Sigmoid colon (tissue), 7 donors: Measurements from ENCODE around the gene ARHGEF7. TPM values are rescaled to one million over a fixed set of nuclear protein-coding genes. Genes with fewer than 3 reads are reported as not detected.

Experiments used
- DNase-seq: peaks from one replicate; pipeline ENCODE4 v3.0.0-alpha.2; 2019
- H3K27ac ChIP-seq, 4 donors: fragments of 200-600 bp; sonication (generic); one replicate each; pipeline ENCODE4 v1.5.1; 2016 to 2019; ENCODE audit warnings: mild to moderate bottlenecking in 1 of 4
- H3K27me3 ChIP-seq, 3 donors: fragments of 200-600 bp; sonication (generic); one replicate each; pipeline ENCODE4 v1.5.1; 2019; ENCODE audit warnings: mild to moderate bottlenecking in 1 of 3
- H3K36me3 ChIP-seq, 4 donors: fragments of 200-600 bp; sonication (generic); one replicate each; pipeline ENCODE4 v1.5.1; 2016 to 2019
- H3K4me1 ChIP-seq, 4 donors: fragments of 200-600 bp; sonication (generic); one replicate each; pipeline ENCODE4 v1.5.1; 2017 to 2019
- H3K4me3 ChIP-seq, 4 donors: fragments of 200-600 bp; sonication (generic); one replicate each; pipeline ENCODE4 v1.5.1; 2017 to 2019; ENCODE audit warnings: mild to moderate bottlenecking in 2 of 4, moderate library complexity in 1 of 4
- H3K9me3 ChIP-seq, 4 donors: fragments of 200-600 bp in 3 of 4; sonication (generic) in 3 of 4; one replicate each; pipeline versions ENCODE4 v1.5.1 to v1.6.1; 2013 to 2019
- CTCF ChIP-seq, 4 experiments: fragments of 450-650 bp in 3 of 4; fragments of 200-600 bp in 1 of 4; IDR thresholded peaks; one replicate each; pipeline ENCODE4 v1.5.1; 2016 to 2019; ENCODE audit warnings: antibody characterized with exemption in 4 of 4, mild to moderate bottlenecking in 3 of 4, moderate library complexity in 2 of 4
- EP300 ChIP-seq, 4 donors: sonication (generic); formaldehyde crosslinking; IDR thresholded peaks; one replicate each; pipeline ENCODE4 v1.6.1; 2017; ENCODE audit warnings: antibody characterized with exemption in 4 of 4
- POLR2A ChIP-seq, 2 donors: fragments of 450-650 bp; IDR thresholded peaks; one replicate each; pipeline ENCODE4 v1.6.1; 2016; ENCODE audit warnings: antibody characterized with exemption in 2 of 2, mild to moderate bottlenecking in 2 of 2, moderate library complexity in 2 of 2
- POLR2AphosphoS5 ChIP-seq, 4 donors: sonication (generic); formaldehyde crosslinking; IDR thresholded peaks; one replicate each; pipeline ENCODE4 v1.6.1; 2017; ENCODE audit warnings: antibody characterized with exemption in 4 of 4
- WGBS, 2 donors: extraction: QIAGEN DNeasy Blood & Tissue Kit; methylation state at CpG; one replicate each; pipeline ENCODE4 v1.1.7; 2013; 5-methylcytosine and 5-hydroxymethylcytosine counted together
- intact Hi-C: fragments of 100-400 bp; cut with DNase I; formaldehyde crosslinking; loops from one replicate; pipeline ENCODE4 v1.15.1; 2023
- polyA plus RNA-seq, 3 donors: library from polyadenylated mRNA; stranded (reverse); fragments of 200-250 nt; gene quantifications; one replicate each; pipeline ENCODE4 v1.2.3, GENCODE V29; 2013
- total RNA-seq, 4 donors: library from RNA; depleted of rRNA; stranded (reverse); fragments of >200 nt; gene quantifications; one replicate each; pipeline ENCODE4 v1.1.0, GENCODE V29; 2016
- donor health status: healthy with polysubstance abuse.
- donor health status: Bipolar disorder and iron deficiency.
- donor health status: healthy.

The ARHGEF7 gene
- total and polyA plus RNA-seq, 7 donors, result 8.4 to 79.8 (median 41.0) TPM

GRCh38 chr13:111265006-111265700 is 150.0 kb downstream of the ARHGEF7 start:
- WGBS, 2 donors, result 93 to 97% methylated on average over 14 of the region's 14 CpGs
- Histone ChIP-seq H3K27me3 (no peaks in the 10 kb centered on the region), H3K4me1 (peaks cover 0 to 5% (median 0%) of the 10 kb centered on the region in 4 donors), H3K9me3 (no peaks in the 10 kb centered on the region), H3K4me3 (no peak overlapping the region), H3K36me3 (peaks cover 0 to 45% (median 13%) of the 10 kb centered on the region in 4 donors), H3K27ac (no peak overlapping the region)
- TF ChIP-seq CTCF (IDR thresholded peaks at IDR 0.05) (no peak), POLR2AphosphoS5 (IDR thresholded peaks at IDR 0.05) (no peak), EP300 (IDR thresholded peaks at IDR 0.05) (no peak), POLR2A (IDR thresholded peaks at IDR 0.05) (no peak)
- no peak for DNase-seq
- intact Hi-C loops, result no loop called here

DNA sequence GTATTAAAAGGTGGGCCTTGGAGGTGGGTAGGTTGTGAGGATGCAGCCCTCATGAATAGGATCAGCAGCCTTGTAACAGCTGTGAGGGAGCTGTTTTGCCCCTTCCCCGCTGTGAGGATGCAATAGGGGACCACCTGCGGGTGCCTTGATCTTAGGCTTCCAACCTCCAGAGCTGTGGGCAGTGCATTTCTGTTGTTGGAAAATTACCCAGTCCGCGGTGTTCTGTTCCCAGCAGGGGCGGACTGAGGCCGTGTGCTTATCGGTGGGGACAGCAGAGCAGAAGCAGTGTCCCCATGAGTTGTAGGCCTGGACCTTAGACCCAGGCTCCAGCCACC is 150.6 kb downstream of the ARHGEF7 start:
- Histone ChIP-seq H3K9me3 (no peaks in the 10 kb centered on the region), H3K27me3 (no peaks in the 10 kb centered on the region), H3K4me1 (peaks cover 0 to 10% (median 2%) of the 10 kb centered on the region in 4 donors), H3K4me3 (no peak overlapping the region), H3K27ac (no peak overlapping the region), H3K36me3 (peaks cover 0 to 45% (median 13%) of the 10 kb centered on the region in 4 donors)
- TF ChIP-seq POLR2AphosphoS5 (IDR thresholded peaks at IDR 0.05) (no peak), EP300 (IDR thresholded peaks at IDR 0.05) (no peak), POLR2A (IDR thresholded peaks at IDR 0.05) (no peak), CTCF (IDR thresholded peaks at IDR 0.05) (no peak)
- intact Hi-C loops, result no loop called here
- DNase-seq, result no peak
- 95 to 98% methylated on average over 7 of the region's 7 CpGs for WGBS, 2 donors

DNA sequence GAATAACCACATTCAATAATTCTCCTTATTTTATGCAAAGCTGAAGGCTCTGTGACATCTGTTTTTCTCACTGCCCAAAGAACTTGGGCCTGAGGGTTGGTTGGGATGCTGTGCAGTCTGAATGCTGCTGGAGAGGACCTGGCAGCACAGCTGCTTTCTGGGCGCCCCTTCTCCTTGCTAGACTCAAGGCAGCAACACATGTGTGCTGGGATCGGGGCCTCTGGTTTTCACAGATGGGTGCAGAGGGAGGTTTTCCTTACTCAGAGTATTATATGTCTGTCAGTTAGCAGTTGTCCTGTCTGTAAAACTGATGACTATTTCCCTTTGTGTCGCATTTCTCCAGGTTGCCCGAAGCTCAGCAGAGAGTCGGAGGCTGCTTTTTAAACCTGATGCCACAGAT is 152.1 kb downstream of the ARHGEF7 start:
- H3K27me3 ChIP-seq, result no peaks in the 10 kb centered on the region
- intact Hi-C loops, result no loop called here
- no peak for TF ChIP-seq POLR2A (IDR thresholded peaks at IDR 0.05)
- TF ChIP-seq POLR2AphosphoS5 (IDR thresholded peaks at IDR 0.05), result no peak
- TF ChIP-seq EP300 (IDR thresholded peaks at IDR 0.05), result no peak
- no peak for TF ChIP-seq CTCF (IDR thresholded peaks at IDR 0.05)
- no peak overlapping the region for H3K4me3 ChIP-seq
- WGBS, 2 donors, result 92 to 95% methylated on average over 5 of the region's 5 CpGs
- peaks cover 0 to 11% (median 5%) of the 10 kb centered on the region in 4 donors for H3K4me1 ChIP-seq
- no peak for DNase-seq
- peaks cover 0 to 49% (median 13%) of the 10 kb centered on the region in 4 donors for H3K36me3 ChIP-seq
- no peak overlapping the region for H3K27ac ChIP-seq
- H3K9me3 ChIP-seq, result no peaks in the 10 kb centered on the region

DNA sequence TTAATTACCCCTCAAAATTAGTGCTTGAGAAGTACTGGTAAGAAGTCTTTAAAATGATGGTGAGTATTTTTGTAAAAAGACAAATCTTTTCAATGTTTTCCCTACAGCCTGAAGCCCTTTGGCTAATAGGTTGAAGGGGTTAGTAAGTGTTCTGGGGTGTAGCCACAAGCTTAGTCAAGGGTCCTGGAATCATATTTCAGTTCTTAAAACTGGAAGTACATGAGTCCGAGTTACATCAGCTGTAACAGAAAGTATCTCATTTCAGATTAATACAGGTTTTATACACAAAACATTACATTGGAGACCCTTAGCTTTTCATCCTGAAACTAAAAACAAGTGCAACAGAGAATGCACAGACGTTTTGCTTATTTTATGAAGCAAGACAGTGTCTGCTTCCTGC is 152.7 kb downstream of the ARHGEF7 start:
- no peaks in the 10 kb centered on the region for H3K9me3 ChIP-seq
- H3K36me3 ChIP-seq, result peaks cover 0 to 50% (median 13%) of the 10 kb centered on the region in 4 donors
- H3K27ac ChIP-seq, result no peak overlapping the region
- no peak for DNase-seq
- intact Hi-C loops, result no loop called here
- TF ChIP-seq POLR2AphosphoS5 (IDR thresholded peaks at IDR 0.05) (no peak), POLR2A (IDR thresholded peaks at IDR 0.05) (no peak), CTCF (IDR thresholded peaks at IDR 0.05) (no peak), EP300 (IDR thresholded peaks at IDR 0.05) (no peak)
- WGBS, 2 donors, result 58 to 70% methylated on average over 2 of the region's 2 CpGs
- no peak overlapping the region for H3K4me3 ChIP-seq
- H3K4me1 ChIP-seq, result peaks cover 0 to 11% (median 5%) of the 10 kb centered on the region in 4 donors
- no peaks in the 10 kb centered on the region for H3K27me3 ChIP-seq

- Histone ChIP-seq H3K27me3 (no peaks in the 10 kb centered on the region), H3K4me3 (no peak overlapping the region), H3K9me3 (no peaks in the 10 kb centered on the region), H3K36me3 (peaks cover 0 to 67% (median 13%) of the 10 kb centered on the region in 4 donors), H3K27ac (no peak overlapping the region), H3K4me1 (peaks cover 0 to 11% (median 5%) of the 10 kb centered on the region in 4 donors)
- 93 to 96% methylated on average over 10 of the region's 10 CpGs for WGBS, 2 donors
- no peak for DNase-seq
- TF ChIP-seq CTCF (IDR thresholded peaks at IDR 0.05) (no peak), POLR2A (IDR thresholded peaks at IDR 0.05) (no peak), EP300 (IDR thresholded peaks at IDR 0.05) (no peak), POLR2AphosphoS5 (IDR thresholded peaks at IDR 0.05) (no peak)
- intact Hi-C loops, result no loop called here
Measured at GRCh38 chr13:111269508-111269907, 154.4 kb downstream of the ARHGEF7 start.
